Measurements from ENCODE around the gene PLOD3.
A peak's percentile ranks its signal among the peaks of the same experiment; 100 is the strongest.

The PLOD3 gene

DNA sequence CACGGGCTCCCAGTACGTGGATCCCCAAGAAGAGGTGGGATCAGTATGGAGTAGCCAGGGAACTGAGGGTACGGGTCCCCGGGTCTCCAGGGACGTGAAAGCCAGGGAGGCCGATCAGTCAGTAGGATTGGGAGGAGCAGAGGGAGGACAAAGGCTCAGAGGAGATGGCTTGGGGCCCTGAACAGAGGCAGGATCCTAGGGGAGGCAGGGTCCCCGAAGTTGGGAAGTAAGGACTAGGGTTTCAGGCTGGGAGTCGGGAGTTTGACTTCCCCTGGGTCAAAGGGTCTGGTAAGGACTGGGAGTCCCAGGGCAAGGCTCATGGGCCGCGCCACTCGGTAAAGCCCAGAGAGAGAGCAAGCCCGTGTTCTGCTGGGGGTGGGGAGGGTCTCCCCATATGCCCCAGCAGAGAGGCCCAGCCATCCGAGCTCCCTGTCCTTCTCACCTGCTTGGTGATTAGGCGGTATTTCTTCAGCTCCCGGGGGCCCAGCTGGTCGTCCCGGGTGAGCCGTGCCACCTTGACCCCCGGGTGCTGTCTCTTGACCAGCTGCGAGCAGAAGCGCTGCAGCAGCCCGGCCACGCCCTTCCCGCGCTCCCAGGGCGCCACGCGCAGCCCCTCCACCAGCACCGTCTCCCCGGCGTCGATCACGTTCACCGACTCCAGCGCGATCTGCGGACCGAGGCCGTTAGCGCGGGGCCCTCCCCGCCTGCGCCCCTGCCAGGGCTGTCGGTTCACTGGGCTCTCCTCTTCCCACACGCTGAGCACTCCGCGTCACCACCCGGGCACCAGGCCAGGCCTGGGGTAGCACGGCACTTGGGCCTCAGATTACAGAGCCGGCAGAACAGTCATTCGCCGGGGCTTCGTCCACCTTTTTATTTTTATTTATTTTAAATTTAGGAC lies 44.3 kb downstream of the PLOD3 start:
- TF ChIP-seq CTCF (conservative IDR thresholded peaks at IDR 0.05) = no peak
- no peak for TF ChIP-seq ZFX (IDR thresholded peaks at IDR 0.05)
- H3K27ac ChIP-seq = no peak overlapping the region

GRCh38 chr7:101172005-101172853 lies 45.2 kb downstream of the PLOD3 start:
- TF ChIP-seq ZFX (IDR thresholded peaks at IDR 0.05) = no peak
- no peak for TF ChIP-seq CTCF (conservative IDR thresholded peaks at IDR 0.05)
- no peak overlapping the region for H3K27ac ChIP-seq

GRCh38 chr7:101171442-101171837 lies 45.9 kb downstream of the PLOD3 start:
- H3K27ac ChIP-seq = no peak overlapping the region
- TF ChIP-seq CTCF (conservative IDR thresholded peaks at IDR 0.05) (no peak; the same call in 1 of the 2 replicates), ZFX (IDR thresholded peaks at IDR 0.05) (no peak)

- no peak for TF ChIP-seq CTCF (conservative IDR thresholded peaks at IDR 0.05)
- TF ChIP-seq ZFX (IDR thresholded peaks at IDR 0.05) = no peak
- no peak overlapping the region for H3K27ac ChIP-seq
Observed at GRCh38 chr7:101170617-101171441, 46.6 kb downstream of the PLOD3 start.

DNA sequence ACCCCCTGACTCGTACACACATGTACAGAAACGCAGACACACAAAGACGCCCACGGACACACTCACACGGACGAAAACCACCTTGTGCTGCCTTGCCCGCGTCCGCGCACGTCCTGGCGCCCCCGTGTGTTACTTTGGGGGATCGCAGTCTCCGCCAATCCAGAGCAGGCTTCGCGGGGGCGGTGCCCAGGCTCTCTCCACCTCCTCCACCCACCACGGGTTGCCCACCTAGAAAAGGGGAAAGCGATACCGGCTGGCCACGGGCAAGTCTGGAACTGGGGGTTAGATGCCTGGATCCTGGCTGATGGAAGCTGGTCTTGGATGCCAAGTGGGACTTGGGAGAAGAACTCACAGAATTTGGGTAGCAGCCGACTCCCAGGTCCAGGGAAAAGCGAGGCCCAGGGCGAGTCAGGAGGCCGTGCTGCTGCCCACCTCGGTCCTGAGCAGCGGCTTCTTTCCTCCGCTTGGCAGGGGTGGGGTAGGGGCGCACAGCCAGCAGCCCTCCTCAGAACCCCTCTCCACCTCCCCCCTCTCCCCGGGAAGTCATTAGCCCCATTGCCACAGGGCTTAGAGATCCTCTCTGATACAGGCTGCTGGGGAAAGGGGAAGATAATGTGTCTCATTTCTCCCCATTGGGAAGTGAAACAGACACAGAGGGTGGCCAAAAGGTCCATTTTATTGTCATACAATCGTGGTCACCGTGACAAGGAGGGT lies 47.4 kb downstream of the PLOD3 start:
- H3K27ac ChIP-seq = no peak overlapping the region
- peak; percentile 99 for TF ChIP-seq CTCF (conservative IDR thresholded peaks at IDR 0.05)
- TF ChIP-seq ZFX (IDR thresholded peaks at IDR 0.05) = no peak

DNA sequence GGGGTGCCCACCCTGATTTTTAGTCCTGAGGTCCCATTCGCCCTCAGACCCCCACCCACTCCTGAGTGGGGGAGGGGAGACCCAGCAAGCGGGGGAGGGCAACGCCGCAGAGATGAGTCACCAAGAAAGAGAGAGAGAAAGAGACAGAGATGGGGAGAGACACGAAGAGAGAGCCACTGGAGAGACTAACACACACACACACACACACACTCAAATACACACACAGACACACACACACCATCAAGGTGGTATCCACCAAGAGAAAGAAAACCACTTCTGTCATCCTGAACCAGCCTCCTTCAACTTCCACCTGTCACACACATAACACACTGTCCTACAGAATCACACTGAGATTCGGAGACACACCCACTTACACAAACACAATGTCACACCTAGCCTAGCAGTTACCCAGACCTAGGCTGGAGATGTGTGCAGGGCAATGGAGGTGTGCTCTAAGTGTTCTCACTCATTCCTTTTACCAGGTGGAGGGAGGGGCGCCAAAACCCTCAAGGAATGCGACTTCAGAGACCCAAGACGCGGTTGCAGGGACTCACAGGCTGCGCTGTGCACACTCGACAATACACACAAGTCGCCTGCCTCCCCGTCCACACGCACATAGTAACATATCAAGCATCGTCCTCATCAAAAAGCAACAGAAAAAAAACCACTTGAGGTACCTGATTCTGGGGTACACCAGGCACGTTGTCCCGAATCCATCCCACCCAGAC lies 48.1 kb downstream of the PLOD3 start:
- no peak for TF ChIP-seq ZFX (IDR thresholded peaks at IDR 0.05)
- TF ChIP-seq CTCF (conservative IDR thresholded peaks at IDR 0.05) = 0 out of 2 replicates have a peak, but pooled peaks have one; percentile 34
- no peak overlapping the region for H3K27ac ChIP-seq

Data from C4-2B (cell line).